Panc1 (cell line): ENCODE results near the gene SHB. TPM values are rescaled to one million over a fixed set of nuclear protein-coding genes. Genes with fewer than 3 reads are reported as not detected.

Source experiments
- ATAC-seq: fragments of 200-7000 bp; cut with Tn5 transposase; 2 replicates; pipeline ENCODE4 v1.9.1; 2020; ENCODE audit warnings: mild to moderate bottlenecking, moderate library complexity
- BruUV-seq: library from RNA; stranded (reverse); fragments of 400-500 nt; replicated peaks from 2 replicates; lab custom pipeline; 2021; lab: Mats Ljungman, UMichigan
- CTCF ChIA-PET: fragments of 300-600 bp; sonication (Branson Sonifier 250); formaldehyde crosslinking; loops from one replicate; lab custom pipeline; 2022; ENCODE audit warnings: antibody characterized with exemption; lab: Charles Lee
- POLR2A ChIA-PET: fragments of 300-600 bp; sonication (Branson Sonifier 250); formaldehyde crosslinking; loops from one replicate; lab custom pipeline; 2022; ENCODE audit warnings: antibody characterized with exemption; lab: Charles Lee
- DNase-seq: peaks from one replicate; pipeline ENCODE4 v3.0.0-alpha.2; 2010; ENCODE audit warnings: low read depth, low spot score
- H3K27ac ChIP-seq: 2 replicates; pipeline ENCODE4 v1.5.1; 2011; ENCODE audit warnings: mild to moderate bottlenecking, low read length, inconsistent platforms
- H3K27me3 ChIP-seq: fragments of 200-500 bp; sonication (Bioruptor generic); 2 replicates; pipeline ENCODE4 v1.6.0; 2014; ENCODE audit warnings: low read length, inconsistent platforms; ENCODE audit not compliant: control insufficient read depth, insufficient read depth
- H3K36me3 ChIP-seq: fragments of 200-500 bp; sonication (Bioruptor generic); 2 replicates; pipeline ENCODE4 v1.5.1; 2014; ENCODE audit warnings: inconsistent platforms, mild to moderate bottlenecking, low read length, moderate library complexity; ENCODE audit not compliant: control insufficient read depth, insufficient read depth
- H3K4me1 ChIP-seq: 2 replicates; pipeline ENCODE4 v1.5.1; 2011; ENCODE audit warnings: inconsistent platforms, mild to moderate bottlenecking, low read length, moderate library complexity; ENCODE audit not compliant: control insufficient read depth, insufficient read depth
- H3K4me3 ChIP-seq, 2 experiments: 2 replicates each; pipeline ENCODE4 v1.5.1; 2011 to 2012; ENCODE audit warnings: low read depth in 2 of 2, low read length in 2 of 2, mild to moderate bottlenecking in 2 of 2, inconsistent platforms in 1 of 2, moderate library complexity in 1 of 2
- H3K9me3 ChIP-seq: fragments of 200-500 bp; sonication (Bioruptor generic); 2 replicates; pipeline ENCODE4 v1.5.1; 2014; ENCODE audit warnings: low read depth, mild to moderate bottlenecking, inconsistent platforms, low read length, moderate library complexity; ENCODE audit not compliant: control insufficient read depth, insufficient read depth
- CTCF ChIP-seq: fragments of 450-650 bp; IDR thresholded peaks from 2 replicates; pipeline ENCODE4 v1.5.1; 2017; ENCODE audit warnings: mild to moderate bottlenecking
- POLR2AphosphoS5 ChIP-seq: IDR thresholded peaks from 2 replicates; pipeline ENCODE4 v1.6.1; 2012; ENCODE audit warnings: mild to moderate bottlenecking, low read depth, low read length, moderate library complexity
- REST ChIP-seq, 2 experiments: IDR thresholded peaks; 2 replicates each; pipeline ENCODE4 v1.6.1; 2011 to 2012; ENCODE audit warnings: low read depth in 2 of 2, control low read depth in 1 of 2, low read length in 1 of 2, mild to moderate bottlenecking in 1 of 2, moderate library complexity in 1 of 2; ENCODE audit not compliant: insufficient read depth in 1 of 2
- SIN3A ChIP-seq: IDR thresholded peaks from 2 replicates; pipeline ENCODE4 v1.6.1; 2012; ENCODE audit warnings: low read depth, mild to moderate bottlenecking, low read length, moderate library complexity, borderline replicate concordance; ENCODE audit not compliant: insufficient read depth
- TCF7L2 ChIP-seq: IDR thresholded peaks from 2 replicates; pipeline ENCODE4 v1.6.1; 2011; ENCODE audit warnings: mild to moderate bottlenecking, low read depth, low read length, inconsistent platforms
- in situ Hi-C: cut with HindIII; loops from 2 replicates; pipeline ENCODE4 v1.10.0; 2016; ENCODE audit warnings: low sequenced_read_pairs, low pct_unique_long_range_greater_than_20kb
- intact Hi-C: fragments of 100-400 bp; cut with micrococcal nuclease; formaldehyde crosslinking; loops from one replicate; pipeline ENCODE4 v1.10.0; 2022; ENCODE audit not compliant: unreplicated experiment
- total RNA-seq: library from RNA; stranded (reverse); gene quantifications from one replicate; pipeline ENCODE4 v1.2.1, GENCODE V29; 2021; ENCODE audit not compliant: unreplicated experiment

The SHB gene
- total RNA-seq, 1 experiment from 2014 or later: 59.9 TPM

GRCh38 chr9:38064842-38065368, 4.1 kb downstream of the SHB start:
- peak overlapping the region; percentile 89 for H3K27ac ChIP-seq
- in situ Hi-C loops: no loop called here
- no TSS peak for BruUV-seq
- ChIA-PET POLR2A (interaction anchor here (1.1 kb wide), 1 partner anchor 105 kb away, joined by 9 read pairs; no protein-coding TSS in a partner anchor), CTCF (no interaction called here)
- DNase-seq: no peak
- no peak for TF ChIP-seq TCF7L2
- TF ChIP-seq SIN3A: no peak
- no peak for TF ChIP-seq POLR2AphosphoS5
- no peak for TF ChIP-seq REST (IDR thresholded peaks at IDR 0.05; ENCODE audit: insufficient read depth in 1 of 2, low read depth in 2 of 2, low read length in 1 of 2)
- TF ChIP-seq CTCF: no peak
- intact Hi-C loops: loop anchor here (5.0 to 10.0 kb wide), 2 partner anchors 48 to 130 kb away; no protein-coding TSS in a partner anchor
- no peak for ATAC-seq
- peak overlapping the region; percentile 82 to 93 for H3K4me3 ChIP-seq
- H3K27me3 ChIP-seq: no peaks in the 10 kb centered on the region
- no peaks in the 10 kb centered on the region for H3K9me3 ChIP-seq
- peaks cover 5% of the 10 kb centered on the region for H3K36me3 ChIP-seq
- peaks cover 37% of the 10 kb centered on the region for H3K4me1 ChIP-seq

GRCh38 chr9:38063363-38063707, 5.7 kb downstream of the SHB start:
- no peak for TF ChIP-seq POLR2AphosphoS5
- no peak for TF ChIP-seq CTCF
- TF ChIP-seq TCF7L2: no peak
- no peak for TF ChIP-seq SIN3A
- TF ChIP-seq REST (IDR thresholded peaks at IDR 0.05; ENCODE audit: insufficient read depth in 1 of 2, low read depth in 2 of 2, low read length in 1 of 2): no peak
- in situ Hi-C loops: no loop called here
- CTCF ChIA-PET: interaction anchor here (0.6 to 0.7 kb wide), 2 partner anchors 21 to 30 kb away, joined by 4 to 5 read pairs; no protein-coding TSS in a partner anchor

More at GRCh38 chr9:38063363-38063707, 5.7 kb downstream of the SHB start:
- H3K4me1 ChIP-seq: peaks cover 52% of the 10 kb centered on the region
- no peaks in the 10 kb centered on the region for H3K27me3 ChIP-seq
- no peak for ATAC-seq
- H3K9me3 ChIP-seq: no peaks in the 10 kb centered on the region
- DNase-seq: no peak
- peak overlapping the region; percentile 89 for H3K27ac ChIP-seq
- POLR2A ChIA-PET: interaction anchor here (0.7 kb wide), 1 partner anchor 36 kb away, joined by 10 read pairs; no protein-coding TSS in a partner anchor
- H3K36me3 ChIP-seq: peaks cover 5% of the 10 kb centered on the region
- no TSS peak for BruUV-seq
- intact Hi-C loops: loop anchor here (10.0 kb wide), 1 partner anchor 129 kb away; no protein-coding TSS in a partner anchor
- H3K4me3 ChIP-seq: peak overlapping the region; percentile 82 to 93
